GM18951 (cell line): ENCODE results near the gene BCAT1.

Experiments
- POLR2A ChIP-seq: IDR thresholded peaks from 4 replicates; pipeline ENCODE4 v1.6.1; 2011; ENCODE audit warnings: mild to moderate bottlenecking; ENCODE audit not compliant: insufficient read length, insufficient read depth; ENCODE audit errors: extremely low read depth
- in situ Hi-C: fragments of 300-500 bp; cut with MboI; formaldehyde crosslinking; loops from one replicate; pipeline ENCODE4 v1.12.0; 2022; ENCODE audit warnings: low sequenced_read_pairs, mixed read lengths, inconsistent platforms; ENCODE audit not compliant: unreplicated experiment

Gene BCAT1

DNA sequence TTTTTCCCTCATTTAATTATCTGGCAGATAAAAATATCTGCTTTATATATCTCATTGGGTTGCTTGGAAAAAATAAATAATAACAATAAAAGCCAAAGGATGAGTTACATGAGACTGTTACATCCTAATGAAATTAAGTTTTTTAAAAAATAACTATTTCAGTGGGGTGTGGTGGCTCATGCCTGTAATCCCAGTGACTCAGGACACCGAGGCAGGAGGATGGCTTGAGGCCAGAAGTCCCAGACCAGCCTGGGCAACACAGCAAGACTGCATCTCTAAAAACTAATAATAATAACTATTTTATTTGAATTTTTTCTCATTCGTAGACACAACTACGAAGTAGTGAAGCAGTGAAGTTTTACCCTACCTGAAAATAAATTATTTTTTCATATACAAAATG, 103.3 kb downstream of the BCAT1 start:
- no peak for TF ChIP-seq POLR2A
- in situ Hi-C loops, result loop anchor here (25.0 kb wide), 1 partner anchor 292 kb away; no protein-coding TSS in a partner anchor

DNA sequence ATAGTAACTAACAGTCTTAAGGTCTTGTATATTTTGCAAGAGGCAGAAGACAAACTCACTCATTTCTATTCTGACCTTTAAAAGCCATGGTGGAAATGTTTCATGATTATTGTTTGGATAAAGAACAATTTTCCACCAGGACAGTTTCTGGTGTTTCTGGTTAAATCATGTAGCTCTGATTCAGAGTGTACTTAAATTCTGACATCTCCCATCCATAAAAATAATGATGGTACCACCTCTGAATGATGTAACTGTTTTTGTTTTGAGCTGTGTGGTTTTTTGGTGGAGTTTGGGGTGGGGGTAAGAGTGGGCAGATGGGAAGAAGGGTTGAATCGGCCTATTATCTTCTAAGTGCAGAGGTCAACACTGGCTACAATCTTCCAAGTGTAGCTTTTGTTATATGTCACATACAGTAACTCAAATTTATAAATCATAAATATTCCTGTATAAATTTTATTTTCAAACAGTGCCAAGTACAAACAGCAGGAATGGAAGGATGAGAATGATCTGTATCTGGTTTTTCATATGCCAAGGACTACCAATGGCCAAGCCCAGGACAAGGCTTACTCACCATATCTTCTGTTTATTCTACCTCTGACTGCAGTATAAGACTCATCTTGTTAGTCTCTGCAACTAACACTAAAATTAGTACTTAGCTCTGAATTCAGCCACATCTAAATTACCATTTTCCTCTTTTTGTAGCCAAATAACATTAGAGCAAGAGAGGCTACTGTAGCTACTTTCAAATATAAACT, 108.7 kb downstream of the BCAT1 start:
- in situ Hi-C loops, result loop anchor here (5.0 to 25.0 kb wide), 2 partner anchors 47 to 297 kb away; no protein-coding TSS in a partner anchor
- TF ChIP-seq POLR2A, result no peak

- in situ Hi-C loops, result loop anchor here (25.0 kb wide), 1 partner anchor 298 kb away; no protein-coding TSS in a partner anchor
- TF ChIP-seq POLR2A, result no peak
Observed at GRCh38 chr12:24839268-24839791, 109.6 kb downstream of the BCAT1 start.

DNA sequence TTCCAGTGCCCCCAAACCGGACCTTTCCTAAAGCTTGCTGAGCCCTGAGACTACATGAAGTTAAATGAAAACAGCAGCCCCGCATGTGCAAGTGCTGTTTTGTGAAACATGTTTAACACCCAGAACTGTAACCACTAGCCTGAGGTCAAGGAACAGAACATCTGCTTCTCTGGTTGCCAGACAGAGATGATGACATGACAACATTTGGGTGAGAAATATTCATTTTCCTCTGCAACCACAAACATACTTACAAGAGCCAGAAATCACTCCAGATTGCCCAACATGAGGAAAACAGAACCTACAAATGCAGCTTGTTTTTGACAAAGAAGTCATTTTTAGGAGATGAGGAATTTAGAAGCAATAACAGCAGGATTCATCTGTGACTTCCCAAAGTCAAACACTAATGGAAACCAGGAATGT, 110.4 kb downstream of the BCAT1 start:
- no peak for TF ChIP-seq POLR2A
- in situ Hi-C loops, result loop anchor here (25.0 kb wide), 1 partner anchor 299 kb away; no protein-coding TSS in a partner anchor

GRCh38 chr12:24835377-24835776, 113.5 kb downstream of the BCAT1 start:
- no peak for TF ChIP-seq POLR2A
- in situ Hi-C loops, result loop anchor here (25.0 kb wide), 1 partner anchor 302 kb away; no protein-coding TSS in a partner anchor

DNA sequence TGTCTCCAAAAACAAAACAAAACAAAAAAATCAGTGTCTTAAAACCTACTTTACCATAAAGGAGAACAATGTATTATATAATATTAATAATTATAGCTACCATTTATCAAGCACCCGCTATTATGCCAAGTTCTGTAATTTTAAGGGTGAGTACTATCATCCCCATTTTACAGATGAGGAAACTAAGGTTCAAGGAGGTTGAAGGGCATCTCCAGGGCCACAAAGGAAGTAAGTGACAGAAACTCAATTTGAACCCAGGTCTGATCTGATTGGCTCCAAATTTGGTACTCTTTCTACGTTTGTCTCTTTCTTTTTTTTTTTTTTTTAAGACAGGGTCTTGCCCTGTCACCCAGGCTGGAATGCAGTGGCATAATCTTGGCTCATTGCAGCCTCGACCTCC, 115.4 kb downstream of the BCAT1 start:
- in situ Hi-C loops, result loop anchor here (25.0 kb wide), 1 partner anchor 304 kb away; no protein-coding TSS in a partner anchor
- no peak for TF ChIP-seq POLR2A

GRCh38 chr12:24823808-24824515, 124.9 kb downstream of the BCAT1 start:
- in situ Hi-C loops, result loop anchor here (25.0 kb wide), 1 partner anchor 1612 kb away; no protein-coding TSS in a partner anchor

DNA sequence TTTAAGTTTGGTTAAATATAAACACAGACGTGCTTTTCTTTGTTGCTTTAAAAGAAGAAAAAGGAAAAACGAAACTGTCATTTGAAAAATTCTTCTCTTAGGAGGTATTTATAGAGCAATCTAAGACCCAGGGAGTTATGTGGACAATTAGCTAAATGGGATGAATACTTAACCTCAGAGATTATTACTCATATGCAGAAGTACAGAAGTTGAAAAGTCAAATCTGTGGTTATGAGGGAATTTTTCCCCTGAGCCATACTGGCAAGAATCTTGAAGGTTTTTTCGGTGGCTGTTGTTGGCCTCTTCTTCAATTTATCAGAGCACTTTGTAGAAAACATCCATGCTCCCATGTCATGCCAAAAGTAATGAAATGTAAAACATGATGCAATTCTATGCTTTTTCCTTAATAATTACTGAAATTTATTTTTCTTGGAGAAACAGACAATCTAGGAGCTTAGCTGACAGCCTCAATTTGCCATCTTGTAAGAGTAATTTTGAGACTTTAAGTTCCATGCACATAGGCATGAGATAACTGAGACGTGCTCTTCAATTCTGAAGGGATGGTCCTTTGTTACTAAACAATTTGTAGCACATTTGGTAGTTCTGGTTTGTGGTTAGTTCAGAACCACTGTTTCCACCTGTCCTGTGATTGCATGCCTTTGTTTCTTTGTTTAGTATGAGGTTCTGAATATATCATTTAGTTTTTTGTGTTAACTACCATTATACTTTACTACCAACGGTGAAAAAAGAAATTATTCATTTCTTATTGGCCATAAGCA, 126.6 kb downstream of the BCAT1 start:
- in situ Hi-C loops, result loop anchor here (25.0 kb wide), 1 partner anchor 1610 kb away; no protein-coding TSS in a partner anchor
- TF ChIP-seq POLR2A, result no peak

More at GRCh38 chr12:24823808-24824515, 124.9 kb downstream of the BCAT1 start:
- TF ChIP-seq POLR2A, result no peak

- in situ Hi-C loops, result loop anchor here (25.0 kb wide), 1 partner anchor 1609 kb away; no protein-coding TSS in a partner anchor
Observed at GRCh38 chr12:24821691-24822090, 127.2 kb downstream of the BCAT1 start.

GRCh38 chr12:24820872-24821271, 128.0 kb downstream of the BCAT1 start:
- no peak for TF ChIP-seq POLR2A
- in situ Hi-C loops, result loop anchor here (25.0 kb wide), 1 partner anchor 1609 kb away; no protein-coding TSS in a partner anchor

More at GRCh38 chr12:24821691-24822090, 127.2 kb downstream of the BCAT1 start:
- no peak for TF ChIP-seq POLR2A

DNA sequence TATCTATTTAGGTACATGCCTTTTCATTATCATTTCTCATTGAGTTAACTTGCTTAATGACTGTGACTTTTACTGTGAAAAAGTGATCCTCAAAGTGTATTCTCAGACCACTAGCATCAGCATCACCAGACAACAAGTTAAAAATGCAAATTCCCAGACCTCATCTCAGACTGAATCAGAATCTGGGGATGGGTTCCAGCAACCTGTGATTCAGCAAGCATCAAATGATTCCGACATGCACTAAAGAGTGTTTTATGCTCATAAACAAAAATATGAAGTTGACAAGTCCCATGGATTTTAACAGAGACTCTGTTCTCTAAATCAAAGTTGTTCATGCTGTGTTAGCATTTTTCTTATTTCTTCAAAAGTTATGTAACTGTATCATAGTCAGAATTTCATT, 130.6 kb downstream of the BCAT1 start:
- in situ Hi-C loops, result loop anchor here (25.0 kb wide), 1 partner anchor 1606 kb away; no protein-coding TSS in a partner anchor
- TF ChIP-seq POLR2A, result no peak

- in situ Hi-C loops, result loop anchor here (25.0 kb wide), 1 partner anchor 1603 kb away; no protein-coding TSS in a partner anchor
- TF ChIP-seq POLR2A, result no peak
Observed at GRCh38 chr12:24815114-24815423, 133.8 kb downstream of the BCAT1 start.
